Cardiac fibroblast (primary cell): Measurements from ENCODE around the gene ODAD4.

Source experiments
- DNase-seq, 2 donors: peaks; one replicate each; pipeline versions ENCODE4 v3.0.0 to v3.0.0-alpha.2; 2010; ENCODE audit warnings: low read depth in 2 of 2
- H3K4me3 ChIP-seq, 2 donors: replicated peaks in 1 of 2; 1 replicate in 1 of 2; 2 replicates in 1 of 2; pipeline ENCODE4 v1.5.1; 2011; ENCODE audit warnings: low read depth in 2 of 2, low read length in 2 of 2, mild to moderate bottlenecking in 2 of 2, moderate library complexity in 1 of 2
- CTCF ChIP-seq: IDR thresholded peaks from one replicate; pipeline ENCODE4 v1.5.1; 2011; ENCODE audit warnings: low read depth, mild to moderate bottlenecking, low read length, inconsistent platforms

The ODAD4 gene

GRCh38 chr17:41942626-41943373 lies 12.4 kb downstream of the ODAD4 start:
- DNase-seq: no peak
- no peak for TF ChIP-seq CTCF
- no peak overlapping the region for H3K4me3 ChIP-seq

- no peak overlapping the region for H3K4me3 ChIP-seq
- TF ChIP-seq CTCF: no peak
- peak in 1 of 2 donors; percentile 14 for DNase-seq
These were observed 13.1 kb downstream of the ODAD4 start for GRCh38 chr17:41943492-41943891.

GRCh38 chr17:41944943-41945342 lies 14.5 kb downstream of the ODAD4 start:
- TF ChIP-seq CTCF: no peak
- H3K4me3 ChIP-seq: no peak overlapping the region
- no peak for DNase-seq

- no peak for DNase-seq
- TF ChIP-seq CTCF: no peak
These were observed 18.5 kb downstream of the ODAD4 start for GRCh38 chr17:41948762-41949460.

GRCh38 chr17:41956522-41956921 lies 26.1 kb downstream of the ODAD4 start:
- H3K4me3 ChIP-seq: no peak overlapping the region
- no peak for TF ChIP-seq CTCF
- no peak for DNase-seq

More at GRCh38 chr17:41948762-41949460, 18.5 kb downstream of the ODAD4 start:
- no peak overlapping the region for H3K4me3 ChIP-seq

GRCh38 chr17:41957031-41957868 lies 26.8 kb downstream of the ODAD4 start:
- no peak for TF ChIP-seq CTCF
- DNase-seq: peak; percentile 41 to 64
- no peak overlapping the region for H3K4me3 ChIP-seq
